Stimulated activated naive CD4-positive, alpha-beta T cell treated with Interleukin-2 at 50 U/mL for 16 hours (primary cell): ENCODE measurements around the gene DMRT2.

Experiments used
- DNase-seq: peaks from one replicate; lab custom pipeline; 2025; lab: John Stamatoyannopoulos, UW

The DMRT2 gene

DNA sequence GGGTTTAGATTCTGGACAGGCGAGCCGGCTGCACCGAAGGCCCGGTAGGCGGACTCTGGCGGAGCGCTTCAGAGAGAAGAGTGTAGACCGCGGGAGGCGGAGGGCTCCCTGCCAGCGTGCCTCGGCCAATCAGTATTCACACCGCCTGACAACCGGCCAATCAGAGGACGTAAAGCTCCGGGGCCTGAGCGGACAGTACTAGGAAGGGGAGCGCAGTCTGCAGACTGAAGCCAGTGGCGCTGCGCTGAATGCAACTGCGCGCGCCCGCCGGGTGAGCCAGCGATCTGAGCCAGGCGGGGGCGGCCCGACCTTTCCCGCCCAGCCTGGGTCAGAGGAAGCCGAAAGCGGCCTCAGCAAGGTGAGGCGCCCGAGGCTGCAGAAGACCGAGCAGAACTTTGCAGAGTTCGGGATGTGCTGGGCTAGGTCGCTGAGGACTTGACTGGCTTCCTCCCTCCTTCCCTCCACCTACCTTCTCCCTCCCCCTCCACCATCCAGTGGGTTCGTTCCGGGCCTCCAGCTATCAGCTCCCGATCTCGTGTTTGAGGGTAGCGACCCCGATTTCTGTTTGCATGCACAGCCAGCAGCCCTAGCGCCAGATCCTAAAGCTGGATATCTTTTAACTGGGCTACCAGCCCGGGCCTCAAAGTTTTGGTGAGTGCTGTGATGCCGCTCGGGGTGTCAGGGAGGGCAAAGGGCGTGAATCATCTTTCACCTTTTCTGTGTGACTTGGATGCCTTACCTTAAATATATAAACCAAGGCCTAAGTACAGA, at the start of gene DMRT2:
Gene DMRT2, plus strand, starts transcription at position 233 of the 771 bp plus-strand sequence. CDS start 1,257 bp downstream, outside the sequence.
- DNase-seq, result no peak

DNA sequence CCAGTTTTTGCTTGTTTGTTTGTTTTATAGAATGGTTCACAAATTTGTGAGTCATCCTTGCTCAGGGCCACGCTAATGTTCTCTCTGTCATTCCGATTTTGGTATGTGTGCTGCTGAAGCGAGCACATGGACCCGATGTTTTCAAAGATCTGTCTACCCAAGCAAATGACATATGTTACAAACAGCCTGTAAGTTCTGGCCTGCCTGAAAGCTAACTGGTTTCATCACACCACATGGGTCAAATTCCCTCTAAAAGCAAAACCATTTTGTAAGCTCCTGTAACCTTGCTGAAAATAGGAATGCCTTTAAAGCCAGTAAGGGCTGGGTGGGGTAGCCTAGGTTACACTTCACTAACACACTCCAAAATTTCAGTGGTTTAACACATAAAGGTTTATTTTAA, 48.3 kb upstream of the DMRT2 start:
- DNase-seq, result no peak

DNA sequence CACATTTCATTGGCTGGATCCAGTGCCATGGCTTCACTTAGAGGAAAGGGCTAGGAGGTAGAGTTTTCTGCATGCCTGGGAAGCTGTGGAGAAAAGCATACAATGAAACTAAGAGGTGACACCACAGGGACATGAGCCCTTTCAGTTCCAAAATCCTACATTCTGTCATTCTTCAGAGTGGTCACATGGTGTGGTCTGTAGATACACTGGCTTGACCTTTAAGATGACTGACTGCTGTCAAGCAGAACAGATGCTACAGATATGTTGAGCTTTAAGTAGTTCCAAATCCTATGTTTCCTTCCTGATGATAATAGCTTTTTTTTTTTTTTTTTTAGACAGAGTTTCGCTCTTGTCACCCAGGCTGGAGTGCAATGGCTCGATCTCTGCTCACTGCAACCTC, 47.5 kb upstream of the DMRT2 start:
- no peak for DNase-seq

DNA sequence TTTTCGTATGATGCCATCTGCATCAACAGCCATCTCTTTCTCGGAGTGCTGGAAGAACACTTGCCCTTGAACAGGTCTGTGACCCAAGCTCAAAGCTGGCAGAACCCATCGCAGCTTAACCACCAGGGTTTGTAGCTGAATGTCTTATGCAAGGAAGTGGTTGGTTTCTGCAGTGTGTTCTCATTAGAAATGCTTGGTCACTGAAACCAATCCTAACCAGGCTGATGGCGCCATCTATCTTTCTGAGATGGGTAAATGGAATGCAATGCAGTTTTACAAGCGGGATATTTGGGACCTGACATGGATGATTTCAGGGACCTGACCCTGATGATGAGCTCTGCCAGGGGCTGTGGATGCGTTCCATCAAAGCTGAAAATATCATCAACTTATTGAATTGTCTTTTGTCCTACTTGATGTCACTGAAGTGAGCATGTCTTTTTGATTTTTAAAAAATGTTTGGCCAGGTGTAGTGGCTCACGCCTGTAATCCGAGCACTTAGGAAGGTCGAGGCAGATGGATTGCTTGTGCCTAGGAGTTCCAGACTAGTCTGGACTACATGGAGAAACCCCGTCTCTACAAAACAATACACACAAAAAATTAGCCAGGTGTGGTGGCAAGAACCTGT, 45.0 kb upstream of the DMRT2 start:
- no peak for DNase-seq

DNA sequence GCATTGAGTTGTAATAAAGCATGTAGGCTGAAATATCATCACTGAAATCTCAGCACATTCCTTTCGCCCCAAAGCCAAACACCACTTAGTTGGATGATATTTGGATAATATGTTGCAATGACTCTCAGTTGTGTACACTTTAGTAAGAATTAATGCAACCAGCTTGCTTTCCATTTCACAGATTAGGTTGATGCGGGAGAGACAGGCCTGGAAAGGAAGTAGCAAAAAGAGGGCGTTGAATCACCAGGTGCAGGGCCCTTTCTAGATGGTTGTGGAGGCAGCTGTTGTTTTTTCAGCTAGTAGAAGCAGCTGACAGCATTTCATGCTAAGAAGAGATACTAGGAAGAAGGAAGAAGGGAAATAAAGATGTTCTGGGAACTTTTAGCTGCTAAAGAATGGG, 42.8 kb upstream of the DMRT2 start:
- DNase-seq, result no peak

DNA sequence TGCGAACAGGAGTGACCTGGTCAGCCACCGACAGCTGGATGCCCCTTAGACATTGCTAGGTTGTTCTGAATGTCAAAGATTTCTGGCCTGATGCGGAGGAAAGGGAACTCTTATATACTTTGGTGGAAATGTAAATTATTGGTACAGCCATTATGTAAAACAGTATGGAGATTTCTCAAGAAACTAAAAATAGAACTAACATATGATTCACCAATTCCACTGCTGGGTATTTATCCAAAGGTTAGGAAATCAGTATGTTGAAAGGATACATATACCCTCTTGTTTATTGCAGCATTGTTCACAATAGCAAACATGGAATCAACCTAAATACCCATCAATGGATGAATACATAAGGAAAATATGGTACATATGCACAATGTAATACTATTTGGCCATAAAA, 41.9 kb upstream of the DMRT2 start:
- no peak for DNase-seq

DNA sequence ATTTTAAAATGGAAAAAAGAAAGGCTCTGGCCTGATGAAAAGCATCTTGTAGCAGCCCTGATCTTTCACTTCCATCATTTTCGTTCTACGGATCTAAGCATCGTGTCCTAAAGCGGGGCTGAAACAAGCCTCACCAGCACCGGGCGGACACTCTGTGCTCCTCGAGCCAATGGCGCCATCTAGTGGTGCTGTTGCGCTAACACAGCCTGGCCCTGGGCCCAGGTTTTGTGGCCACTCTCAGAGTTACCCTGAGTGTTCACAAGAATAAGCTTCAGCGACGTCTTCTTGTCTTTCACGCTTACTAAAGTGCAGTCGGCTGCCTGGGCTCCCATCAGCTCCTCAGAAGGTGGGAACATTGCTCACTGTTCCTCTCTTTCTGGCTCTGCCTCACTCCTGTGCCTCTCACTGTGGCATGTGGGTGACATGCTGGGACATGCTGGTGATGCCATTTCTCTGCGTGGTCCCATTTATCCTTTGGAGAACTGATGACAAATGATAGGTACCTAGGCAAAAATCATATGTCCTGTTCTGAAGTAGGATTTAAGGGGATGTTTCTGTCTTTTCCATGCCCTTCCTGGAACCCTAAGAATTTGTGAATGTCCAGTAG, 41.0 kb upstream of the DMRT2 start:
- DNase-seq, result peak; percentile 58

DNA sequence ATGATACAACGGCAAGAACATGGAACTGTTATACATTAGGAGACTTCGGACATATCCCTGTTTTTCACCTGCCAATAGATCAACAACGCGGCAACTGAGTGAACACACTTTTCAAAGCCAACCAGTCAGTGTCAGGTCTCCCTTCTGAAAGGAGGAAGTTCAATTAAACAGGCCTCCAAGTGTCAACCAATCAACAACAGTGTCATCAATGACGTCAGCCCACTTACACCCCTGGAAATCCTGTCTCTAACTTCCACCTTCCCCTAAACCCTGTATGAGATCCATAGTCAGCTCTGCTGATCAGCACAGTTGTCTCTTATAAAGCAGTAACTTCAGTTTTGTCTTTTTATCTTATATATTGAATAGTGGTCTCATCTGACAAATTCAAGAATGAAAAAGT, 37.1 kb upstream of the DMRT2 start:
- DNase-seq, result no peak

DNA sequence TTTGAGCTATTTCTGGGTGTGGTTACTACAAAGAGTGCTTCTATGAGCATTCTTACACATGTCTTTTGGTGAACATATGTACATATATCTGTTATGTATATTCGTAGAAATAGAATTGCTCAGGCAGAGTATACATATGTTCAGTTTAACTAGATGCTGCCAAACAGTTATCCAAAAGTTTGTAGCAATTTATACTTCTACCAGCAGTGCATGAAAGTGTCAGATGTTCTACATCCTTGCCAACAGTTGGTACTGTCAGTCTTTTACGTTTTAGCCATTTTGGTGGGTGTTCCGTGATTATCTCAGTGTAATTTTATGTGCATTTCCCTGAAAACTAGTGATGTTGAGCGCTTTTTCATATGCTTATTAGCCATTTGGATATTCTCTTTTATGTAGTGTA, 35.9 kb upstream of the DMRT2 start:
- DNase-seq, result no peak

DNA sequence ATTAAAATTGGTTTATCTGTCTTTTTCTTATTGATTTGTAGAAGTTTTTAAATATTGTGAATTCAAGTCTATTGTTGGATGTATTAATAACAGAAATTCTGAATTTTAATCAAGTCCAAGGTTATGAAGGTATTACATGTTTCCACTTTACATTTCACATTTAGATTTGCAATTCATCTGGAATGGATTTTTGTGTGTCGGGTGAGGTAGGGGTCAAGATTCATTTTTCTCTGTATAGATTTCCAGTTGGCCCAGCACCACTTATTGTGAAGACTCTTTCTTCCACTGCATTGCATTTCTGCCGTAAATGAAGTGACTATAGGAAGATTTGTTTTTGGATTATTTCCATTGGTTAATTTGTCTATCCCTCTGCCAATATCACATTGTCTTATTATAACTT, 35.5 kb upstream of the DMRT2 start:
- no peak for DNase-seq

DNA sequence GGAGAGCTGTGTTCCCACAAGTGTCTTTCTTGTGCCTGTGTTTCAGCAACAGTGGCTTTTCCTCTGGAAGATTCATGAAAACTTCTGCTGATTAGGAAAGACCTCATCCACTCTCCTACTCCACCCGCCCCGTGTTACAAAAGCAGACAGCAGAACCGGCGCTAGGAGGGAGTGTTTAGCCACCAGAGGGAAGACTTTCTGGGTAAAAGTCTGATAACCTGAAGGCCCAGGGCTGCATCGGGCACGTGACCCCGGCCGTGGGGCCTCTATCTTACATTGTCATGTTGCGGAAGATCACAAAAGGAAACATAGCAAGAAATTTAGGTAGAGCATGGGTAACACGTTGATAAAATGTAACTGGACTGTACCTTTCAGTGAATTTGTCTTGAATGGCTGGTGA, 32.0 kb upstream of the DMRT2 start:
- no peak for DNase-seq

DNA sequence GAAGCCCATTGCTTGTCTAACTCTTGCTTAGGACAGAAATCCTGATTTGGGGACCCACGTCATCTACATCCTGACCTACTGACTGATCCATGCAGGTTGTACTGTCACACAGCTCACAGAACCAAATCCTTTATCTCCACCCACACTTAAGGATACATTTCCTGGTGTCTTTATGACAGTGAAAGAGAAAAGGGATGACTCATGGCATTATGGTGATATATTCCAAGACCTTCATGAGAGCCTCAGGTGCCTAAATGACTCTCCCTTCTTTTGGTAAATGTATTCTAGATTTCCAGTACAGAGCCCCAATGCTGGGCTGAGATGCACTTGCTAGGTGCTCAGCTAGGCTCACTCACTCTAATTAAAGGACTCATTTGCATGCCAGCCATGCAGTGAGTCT, 26.0 kb upstream of the DMRT2 start:
- DNase-seq, result no peak

DNA sequence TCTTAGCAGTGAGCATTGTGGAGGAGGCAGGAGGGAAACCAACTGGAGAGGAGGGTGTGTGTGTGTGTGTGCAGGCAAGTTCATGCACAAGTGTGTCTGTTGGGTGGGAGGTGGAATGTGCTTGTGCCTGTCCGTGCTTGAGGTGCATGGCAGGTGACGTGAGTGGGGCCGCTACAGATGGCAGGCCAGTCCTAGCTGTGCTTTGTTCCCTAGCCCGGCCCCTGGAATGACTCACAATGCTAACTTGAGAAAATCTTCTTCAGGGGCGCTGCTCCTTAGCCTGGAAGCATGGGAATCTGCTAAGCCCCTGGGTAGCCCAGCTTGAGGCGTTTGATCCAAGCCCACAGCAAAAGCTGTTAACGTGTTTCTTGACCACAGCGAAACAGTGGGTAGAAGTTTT, 25.0 kb upstream of the DMRT2 start:
- DNase-seq, result no peak

DNA sequence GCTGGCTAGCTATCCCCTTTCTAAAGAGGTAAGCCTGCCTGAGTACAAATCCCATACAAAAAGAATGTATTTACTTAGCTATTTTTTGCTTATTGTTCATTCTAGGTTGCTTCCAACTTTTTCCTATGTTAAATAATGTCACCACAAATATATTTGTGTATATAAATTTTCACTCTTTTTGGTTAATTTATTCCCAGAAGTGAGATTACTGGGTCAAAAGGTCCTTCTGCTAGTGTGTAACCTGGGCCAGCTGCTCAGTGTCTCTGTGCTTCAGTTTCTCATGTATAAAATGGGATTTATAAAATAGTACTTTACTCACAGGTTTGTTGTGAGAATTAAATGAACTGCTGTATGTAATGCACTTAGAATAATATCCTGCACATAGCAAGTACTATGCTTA, 23.9 kb upstream of the DMRT2 start:
- no peak for DNase-seq

DNA sequence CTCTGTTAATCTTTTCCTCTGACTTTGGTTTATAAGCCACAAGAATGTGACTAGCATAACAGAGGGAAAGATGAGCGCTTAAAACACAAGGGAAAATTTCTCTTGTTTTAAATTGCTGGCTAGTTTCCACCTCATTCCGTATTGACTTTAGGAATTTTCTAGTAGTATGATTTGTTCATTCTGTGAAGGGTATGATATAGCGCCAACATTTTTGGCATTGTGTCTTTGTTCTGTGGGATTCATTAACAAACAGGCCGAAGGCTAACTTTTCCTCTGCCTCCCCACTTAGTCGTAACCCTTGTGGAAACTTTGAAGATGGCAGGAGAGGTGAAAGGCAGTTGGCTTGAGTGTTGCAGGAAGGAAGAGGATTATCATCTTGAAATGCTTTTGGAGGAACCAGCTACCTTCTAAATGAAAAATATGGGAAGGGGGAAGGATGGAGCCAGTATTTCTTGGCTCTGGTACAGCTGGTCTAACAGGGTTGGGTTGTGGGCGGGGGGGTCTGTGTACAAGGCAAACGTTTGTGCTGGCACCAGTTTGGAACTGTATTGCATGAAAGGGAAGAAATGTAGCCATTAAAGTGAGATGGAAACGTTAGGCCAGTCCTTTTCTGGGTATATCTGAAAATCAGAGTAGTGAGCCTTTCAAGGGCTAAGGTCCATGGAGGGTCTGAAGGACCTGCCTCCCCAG, 21.5 kb upstream of the DMRT2 start:
- no peak for DNase-seq

DNA sequence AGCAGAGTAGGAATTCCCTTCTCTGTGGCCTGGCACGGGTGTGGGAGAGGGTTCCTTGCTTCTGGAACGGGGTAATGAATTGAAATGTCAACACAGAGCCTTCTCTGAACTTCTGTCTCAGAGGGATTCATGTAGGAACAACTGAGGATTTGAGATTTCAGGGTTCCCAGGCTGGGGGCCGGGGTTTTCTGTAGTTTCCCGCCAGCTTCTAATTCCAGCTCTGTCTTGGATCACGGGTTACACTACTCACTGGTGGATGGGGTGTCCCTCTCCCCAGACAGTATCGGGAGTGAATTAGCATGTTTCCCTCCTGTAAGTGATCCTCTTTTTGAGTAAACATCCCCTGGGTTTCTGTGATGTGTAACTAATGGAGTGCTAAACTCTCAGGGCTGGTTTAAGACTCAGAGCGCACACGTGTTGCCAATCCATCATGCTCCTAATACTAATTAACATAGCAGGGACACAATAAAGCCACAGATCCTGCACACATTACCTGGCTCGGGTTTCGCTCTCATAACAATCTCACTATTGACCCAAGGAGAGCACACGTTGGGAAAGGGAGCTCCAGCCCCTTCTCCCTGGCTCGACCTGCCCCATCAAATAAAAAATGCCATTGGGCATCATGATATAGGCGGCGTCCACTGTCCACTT, 18.1 kb upstream of the DMRT2 start:
- DNase-seq, result no peak

DNA sequence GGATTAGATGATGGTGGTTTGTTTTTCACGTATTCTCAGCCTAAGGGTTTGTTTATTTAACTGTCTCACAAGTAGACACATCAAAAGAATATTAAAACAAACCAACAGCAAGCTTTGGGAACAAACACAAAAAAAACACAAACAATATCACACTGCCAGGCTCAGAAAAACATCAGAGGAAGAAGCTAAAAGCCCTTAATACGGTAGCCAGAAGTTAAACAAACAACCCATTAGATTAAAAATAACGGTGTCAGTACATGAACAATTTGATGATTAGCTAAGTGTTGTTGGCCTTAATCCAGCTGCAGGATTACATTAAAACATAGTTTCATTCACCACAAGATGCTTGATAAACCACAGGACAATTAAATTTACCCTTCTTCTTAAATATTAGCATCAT, 15.9 kb upstream of the DMRT2 start:
- no peak for DNase-seq

DNA sequence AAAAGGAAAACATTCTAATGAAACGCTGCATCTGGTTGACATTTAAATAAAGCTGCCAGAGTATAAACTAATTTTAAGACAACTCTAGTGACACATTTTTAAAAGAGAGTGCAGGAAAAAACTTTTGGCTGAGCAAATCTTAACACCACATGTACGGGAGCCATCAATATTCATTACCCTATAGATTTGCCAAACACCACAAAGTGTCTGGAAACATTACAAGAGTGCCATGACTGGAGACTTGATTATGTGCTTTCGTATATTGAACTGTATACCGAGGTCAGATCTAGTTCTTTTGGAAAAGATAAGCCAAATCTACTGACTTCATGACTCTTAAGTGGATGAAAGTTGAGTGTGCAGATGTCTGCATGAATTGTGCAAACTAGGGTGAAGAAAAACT, 10.6 kb upstream of the DMRT2 start:
- no peak for DNase-seq

DNA sequence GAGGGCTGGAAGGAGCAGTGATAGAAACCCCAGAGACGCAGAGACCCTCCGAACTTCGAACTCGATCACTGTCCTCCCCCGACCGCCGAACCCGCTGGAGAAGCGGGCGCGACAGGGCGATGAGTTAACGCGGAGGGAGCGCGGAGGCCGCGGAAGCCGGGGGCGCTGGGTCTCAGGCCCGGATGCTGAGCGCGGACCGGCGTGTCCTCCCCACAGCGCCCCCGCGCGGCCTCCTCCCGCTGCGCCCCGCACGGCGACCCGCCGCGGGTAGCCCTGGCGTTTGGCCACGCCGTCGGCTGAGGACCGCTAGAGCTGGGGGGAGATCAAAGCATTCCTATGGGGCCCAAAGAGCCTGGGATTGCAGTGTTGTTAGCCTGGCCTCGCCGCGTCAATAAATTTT, 7.7 kb upstream of the DMRT2 start:
- no peak for DNase-seq

DNA sequence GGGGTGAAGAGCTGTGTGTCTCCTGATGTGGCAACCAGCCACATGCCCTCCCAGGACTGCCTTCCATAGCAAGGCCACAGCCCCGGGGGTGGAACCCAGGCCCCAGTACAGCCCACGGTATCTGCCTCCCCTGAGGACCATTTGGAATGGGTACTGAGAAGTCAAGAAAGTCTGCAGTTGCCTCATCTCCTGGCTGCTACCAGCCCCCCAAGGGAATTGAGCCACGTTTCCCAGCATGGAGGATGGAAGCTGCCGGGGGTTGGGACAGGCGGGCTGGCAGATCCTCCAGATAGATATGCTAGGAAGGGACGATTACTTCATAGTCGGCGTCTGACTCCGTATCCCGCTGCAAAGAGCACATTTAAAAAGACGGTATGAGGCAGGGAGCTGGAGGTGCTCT, 5.5 kb upstream of the DMRT2 start:
- DNase-seq, result no peak

DNA sequence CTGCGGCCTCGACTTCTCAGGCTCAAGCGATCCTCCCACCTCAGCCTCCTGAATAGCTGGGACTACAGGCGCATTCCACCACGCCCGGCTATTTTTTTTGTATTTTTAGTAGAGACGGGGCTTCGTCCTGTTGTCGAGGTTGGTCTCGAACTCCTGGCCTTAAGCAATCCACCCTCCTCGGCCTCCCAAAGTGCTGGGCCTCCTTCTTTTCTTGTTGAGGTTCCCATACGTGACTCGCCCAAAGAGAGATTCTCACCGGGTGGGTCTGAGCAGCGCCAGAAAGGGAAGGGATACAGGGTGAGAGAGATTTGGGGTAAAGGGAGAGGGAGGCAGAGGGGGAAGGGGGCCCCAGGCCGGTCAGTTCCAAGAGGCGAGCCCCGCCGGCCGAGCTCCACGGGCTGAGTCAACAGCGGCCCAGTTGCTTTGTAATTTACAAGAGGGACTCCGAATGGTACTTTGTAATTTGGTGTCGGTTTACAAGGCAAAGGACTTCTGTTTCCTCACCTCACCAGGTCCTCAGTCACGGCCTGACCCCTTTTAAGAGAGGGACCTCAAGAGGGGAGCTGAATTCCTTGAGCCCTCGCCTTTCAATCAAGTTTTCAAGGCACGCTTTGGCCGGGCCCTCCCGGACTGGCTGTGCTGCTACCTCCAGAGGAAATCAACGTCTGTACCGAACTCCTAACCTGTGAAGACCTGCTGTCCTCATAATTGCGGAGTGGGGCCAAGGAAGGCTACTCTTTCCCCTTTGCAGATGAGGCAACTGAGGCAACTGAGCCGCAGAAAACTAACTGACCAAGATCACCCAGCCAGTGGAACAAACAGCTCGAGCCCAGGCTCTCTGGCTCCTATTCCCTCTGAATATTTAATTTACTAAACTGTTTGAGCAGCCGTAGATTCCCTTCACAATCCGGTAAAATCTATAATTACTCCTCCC, 3.3 kb upstream of the DMRT2 start:
- DNase-seq, result no peak
